ENCODE results near the gene TAOK1. TPM values are rescaled to one million over a fixed set of nuclear protein-coding genes. Genes with fewer than 3 reads are reported as not detected.

Gene TAOK1
- total and polyA plus RNA-seq, 2 of the 13 experiments (the other 11 are each of a cell fraction or from before 2014, with no cell fraction given) = 14.1 to 23.0 TPM

DNA sequence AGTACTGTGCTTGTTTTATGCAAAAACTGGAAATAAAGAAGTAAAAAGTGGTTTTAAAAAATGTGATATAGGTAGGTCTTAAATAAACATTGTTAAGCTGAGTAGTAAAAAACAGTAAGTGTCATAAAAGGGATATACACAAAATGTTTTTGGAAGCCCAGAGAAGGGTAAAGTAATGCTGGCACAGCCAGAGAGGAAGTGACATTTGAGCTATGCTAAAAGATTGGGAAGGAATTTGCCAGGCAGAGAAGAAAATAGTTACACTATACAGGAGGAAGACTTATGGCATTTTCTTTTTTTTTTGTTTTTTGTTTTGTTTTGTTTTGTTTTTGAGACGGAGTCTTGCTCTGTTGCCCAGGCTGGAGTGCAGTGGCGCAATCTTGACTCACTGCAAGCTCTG is 40.8 kb upstream of the TAOK1 start:
- no peak overlapping the region for H3K4me2 ChIP-seq (ENCODE audit: low read depth, low read length)
- H3K79me2 ChIP-seq (ENCODE audit: insufficient read depth, low read length) = no peaks in the 10 kb centered on the region
- no peaks in the 10 kb centered on the region for H3K9me3 ChIP-seq (ENCODE audit: low read length)
- H3K27ac ChIP-seq (ENCODE audit: extremely low read length, insufficient read depth, low read length) = no peak overlapping the region
- ChIA-PET CTCF (ENCODE audit: low intra/inter-chr PET ratio, low total read pairs) (no interaction called here), POLR2A (no interaction called here)
- 58% methylated on average over 2 of the region's 2 CpGs for WGBS (ENCODE audit: low lambda C conversion rate)
- FAIRE-seq (no peak), ATAC-seq (no peak), DNase-seq (ENCODE audit: low spot score) (no peak)
- no peak overlapping the region for H3K9ac ChIP-seq (ENCODE audit: insufficient read depth, low read depth, low read length)
- in situ Hi-C loops (cut with HindIII; ENCODE audit: extremely low pct_ligation_motif_present, low pct_unique_long_range_greater_than_20kb) = no loop called here
- no peaks in the 10 kb centered on the region for H3K36me3 ChIP-seq (replicated peaks in 1 of 2; ENCODE audit: control insufficient read depth in 1 of 2, insufficient read depth in 2 of 2, low read length in 2 of 2)
- no TSS peak for BruUV-seq (replicated peaks)
- no peak overlapping the region for H3K4me3 ChIP-seq (replicated peaks in 1 of 3; ENCODE audit: insufficient read depth in 1 of 3, low read depth in 2 of 3, low read length in 3 of 3)
- intact Hi-C loops (cut with micrococcal nuclease; ENCODE audit: unreplicated experiment) = no loop called here
- H3K27me3 ChIP-seq (ENCODE audit: control insufficient read depth in 1 of 2, insufficient read depth in 2 of 2, low read length in 2 of 2) = no peaks in the 10 kb centered on the region
- H3K4me1 ChIP-seq (ENCODE audit: insufficient read depth, low read length) = no peaks in the 10 kb centered on the region
- no peak for TF ChIP-seq CCDC6 (CRISPR knock-in tag; IDR thresholded peaks at IDR 0.05)
- TF ChIP-seq, protein P1, sequence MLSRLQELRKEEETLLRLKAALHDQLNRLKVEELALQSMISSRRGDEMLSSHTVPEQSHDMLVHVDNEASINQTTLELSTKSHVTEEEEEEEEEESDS (CRISPR knock-in tag; IDR thresholded peaks at IDR 0.05; ENCODE audit: borderline replicate concordance) = no peak
- TF ChIP-seq, protein P2, sequence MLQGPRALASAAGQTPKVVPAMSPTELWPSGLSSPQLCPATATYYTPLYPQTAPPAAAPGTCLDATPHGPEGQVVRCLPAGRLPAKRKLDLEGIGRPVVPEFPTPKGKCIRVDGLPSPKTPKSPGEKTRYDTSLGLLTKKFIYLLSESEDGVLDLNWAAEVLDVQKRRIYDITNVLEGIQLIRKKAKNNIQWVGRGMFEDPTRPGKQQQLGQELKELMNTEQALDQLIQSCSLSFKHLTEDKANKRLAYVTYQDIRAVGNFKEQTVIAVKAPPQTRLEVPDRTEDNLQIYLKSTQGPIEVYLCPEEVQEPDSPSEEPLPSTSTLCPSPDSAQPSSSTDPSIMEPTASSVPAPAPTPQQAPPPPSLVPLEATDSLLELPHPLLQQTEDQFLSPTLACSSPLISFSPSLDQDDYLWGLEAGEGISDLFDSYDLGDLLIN (CRISPR knock-in tag; IDR thresholded peaks at IDR 0.05; ENCODE audit: borderline replicate concordance) = no peak
- no peak for TF ChIP-seq YY1 (IDR thresholded peaks at IDR 0.05; ENCODE audit: insufficient read depth, insufficient replicate concordance, low read depth, low read length)
- TF ChIP-seq, protein P3, sequence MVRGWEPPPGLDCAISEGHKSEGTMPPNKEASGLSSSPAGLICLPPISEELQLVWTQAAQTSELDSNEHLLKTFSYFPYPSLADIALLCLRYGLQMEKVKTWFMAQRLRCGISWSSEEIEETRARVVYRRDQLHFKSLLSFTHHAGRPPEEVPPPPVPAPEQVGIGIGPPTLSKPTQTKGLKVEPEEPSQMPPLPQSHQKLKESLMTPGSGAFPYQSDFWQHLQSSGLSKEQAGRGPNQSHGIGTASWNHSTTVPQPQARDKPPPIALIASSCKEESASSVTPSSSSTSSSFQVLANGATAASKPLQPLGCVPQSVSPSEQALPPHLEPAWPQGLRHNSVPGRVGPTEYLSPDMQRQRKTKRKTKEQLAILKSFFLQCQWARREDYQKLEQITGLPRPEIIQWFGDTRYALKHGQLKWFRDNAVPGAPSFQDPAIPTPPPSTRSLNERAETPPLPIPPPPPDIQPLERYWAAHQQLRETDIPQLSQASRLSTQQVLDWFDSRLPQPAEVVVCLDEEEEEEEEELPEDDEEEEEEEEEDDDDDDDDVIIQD (CRISPR knock-in tag; IDR thresholded peaks at IDR 0.05; ENCODE audit: low read depth) = no peak
- TF ChIP-seq ZSCAN22 (CRISPR knock-in tag; IDR thresholded peaks at IDR 0.05) = no peak
- TF ChIP-seq ZC3H4 (CRISPR knock-in tag; IDR thresholded peaks at IDR 0.05; ENCODE audit: borderline replicate concordance) = no peak
- no peak for TF ChIP-seq ISL2 (CRISPR knock-in tag; IDR thresholded peaks at IDR 0.05)
- no peak for TF ChIP-seq JDP2 (CRISPR knock-in tag; IDR thresholded peaks at IDR 0.05; ENCODE audit: borderline replicate concordance)
- TF ChIP-seq KMT2B (CRISPR knock-in tag; IDR thresholded peaks at IDR 0.05) = no peak
- TF ChIP-seq BRD4 (CRISPR knock-in tag; IDR thresholded peaks at IDR 0.05) = no peak
- TF ChIP-seq ZNF230 (CRISPR knock-in tag; IDR thresholded peaks at IDR 0.05) = no peak
- H4K20me1 ChIP-seq (ENCODE audit: insufficient read depth, low read length) = no peaks in the 10 kb centered on the region
- no peak overlapping the region for H2AFZ ChIP-seq (ENCODE audit: low read length)

Measured in HepG2 (cell line).